HG02759 (cell line): ENCODE measurements around the gene CLDN7.

Experiments used
- ATAC-seq: cut with Tn5 transposase; IDR thresholded peaks from one replicate; pipeline ENCODE4 v1.9.1; 2021; ENCODE audit warnings: mild to moderate bottlenecking, moderate library complexity; ENCODE audit not compliant: unreplicated experiment

CLDN7 gene

GRCh38 chr17:7238420-7239090, 23.7 kb downstream of the CLDN7 start:
- no peak for ATAC-seq

DNA sequence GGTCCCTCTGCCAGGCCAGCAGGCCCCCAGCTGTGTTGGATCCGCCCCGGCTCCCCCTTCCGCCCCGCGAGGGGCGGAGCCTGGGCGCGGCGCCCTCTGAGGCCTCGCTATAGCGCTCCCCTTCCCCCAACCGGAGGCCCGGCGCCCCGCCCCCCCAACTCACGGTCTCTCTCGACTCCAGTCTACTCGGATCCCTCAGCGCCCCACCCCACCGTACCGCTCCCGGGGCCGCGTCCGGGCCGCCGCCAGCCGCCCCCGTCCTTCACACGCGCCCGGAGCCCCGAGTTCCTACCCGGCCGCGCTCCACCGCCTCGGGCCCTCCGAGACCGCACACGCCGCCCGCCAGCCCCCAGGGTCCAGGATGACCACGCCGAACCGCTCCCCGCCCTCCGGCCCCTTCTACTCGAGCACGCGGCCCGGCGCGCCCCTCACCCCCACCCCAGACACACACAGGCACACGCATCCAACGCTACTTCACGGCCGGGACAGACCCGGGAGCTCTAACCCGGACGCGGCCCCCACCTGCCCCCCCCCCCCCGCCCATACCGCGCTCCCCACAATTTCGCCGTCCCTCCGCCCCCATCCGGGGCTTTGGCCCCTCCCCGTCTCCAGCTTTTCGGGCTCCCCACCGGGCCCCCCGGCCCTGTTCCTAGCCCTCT, 24.4 kb downstream of the CLDN7 start:
- no peak for ATAC-seq

DNA sequence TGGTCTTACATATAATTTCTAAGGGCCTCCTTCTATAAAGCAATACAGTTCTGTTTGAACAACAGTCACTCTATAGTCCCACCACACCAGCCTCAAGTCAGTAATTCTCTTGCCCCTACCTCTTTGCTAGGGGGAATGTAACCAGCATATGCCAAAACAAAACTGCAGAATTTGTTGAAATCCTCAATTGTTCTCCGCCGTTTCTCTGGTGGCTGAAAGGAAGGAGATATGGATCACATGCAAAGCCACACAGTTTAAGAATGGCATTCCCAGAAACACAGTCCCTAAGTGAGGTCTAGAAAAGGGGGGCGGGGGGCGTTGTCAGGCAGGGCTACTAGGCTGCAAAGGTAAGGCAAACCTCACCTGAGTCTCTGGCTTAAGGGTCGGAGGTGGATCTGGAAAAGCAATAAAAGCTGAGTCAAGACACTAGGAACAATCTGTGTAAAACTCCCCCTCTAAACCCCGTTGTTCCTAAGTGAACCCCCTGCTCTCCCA, 25.0 kb downstream of the CLDN7 start:
- no peak for ATAC-seq

- ATAC-seq, result no peak
Observed at GRCh38 chr17:7236808-7237207, 25.5 kb downstream of the CLDN7 start.

- ATAC-seq, result no peak
Observed at GRCh38 chr17:7235693-7236665, 26.3 kb downstream of the CLDN7 start.

GRCh38 chr17:7234083-7234951, 28.0 kb downstream of the CLDN7 start, which contains the start of gene DVL2:
Gene DVL2 (minus strand): TSS chr17:7234517. CDS start chr17:7234262, 255 bp downstream.
- peak; percentile 65 for ATAC-seq

DNA sequence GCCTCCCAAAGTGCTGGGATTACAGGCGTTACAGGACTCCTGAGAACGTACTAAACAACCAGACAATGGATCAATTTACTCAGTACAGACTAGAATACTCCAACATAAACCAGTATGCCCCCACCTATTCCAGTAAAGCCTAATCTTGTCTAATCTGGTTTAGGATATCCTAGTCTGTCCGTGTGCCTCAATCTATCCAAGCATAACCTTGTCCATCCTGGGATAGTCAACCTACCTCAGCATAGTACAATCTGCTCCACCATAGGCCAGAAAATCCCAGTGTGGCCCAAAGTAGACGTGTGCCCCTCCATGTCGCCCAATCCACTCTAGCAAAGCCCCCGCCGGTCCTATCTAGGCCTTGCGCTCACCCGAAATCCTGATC, 28.6 kb downstream of the CLDN7 start:
- no peak for ATAC-seq

- no peak for ATAC-seq
Observed at GRCh38 chr17:7232114-7232513, 30.2 kb downstream of the CLDN7 start.

DNA sequence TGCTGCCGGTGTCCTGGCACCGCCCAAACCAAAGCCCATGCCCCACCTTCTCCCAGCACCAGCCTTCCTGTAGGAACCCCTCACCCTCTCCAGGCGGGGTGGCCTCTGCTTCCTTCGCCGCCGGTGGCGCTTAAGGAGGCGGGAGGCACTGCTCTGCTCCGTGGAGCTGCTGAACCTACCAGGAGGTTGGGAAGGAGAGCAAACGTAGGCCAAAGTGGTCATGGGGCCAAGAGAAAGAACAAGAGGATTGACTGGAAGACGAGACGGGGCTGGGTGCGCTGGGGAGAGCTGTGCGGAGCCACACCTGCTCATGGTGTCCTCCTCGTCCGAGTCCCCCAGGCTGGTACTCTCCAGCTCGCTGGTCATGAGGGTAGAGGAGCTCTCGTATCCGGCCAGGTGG, 32.8 kb downstream of the CLDN7 start:
- no peak for ATAC-seq

GRCh38 chr17:7228920-7229319, 33.4 kb downstream of the CLDN7 start:
- ATAC-seq, result no peak

DNA sequence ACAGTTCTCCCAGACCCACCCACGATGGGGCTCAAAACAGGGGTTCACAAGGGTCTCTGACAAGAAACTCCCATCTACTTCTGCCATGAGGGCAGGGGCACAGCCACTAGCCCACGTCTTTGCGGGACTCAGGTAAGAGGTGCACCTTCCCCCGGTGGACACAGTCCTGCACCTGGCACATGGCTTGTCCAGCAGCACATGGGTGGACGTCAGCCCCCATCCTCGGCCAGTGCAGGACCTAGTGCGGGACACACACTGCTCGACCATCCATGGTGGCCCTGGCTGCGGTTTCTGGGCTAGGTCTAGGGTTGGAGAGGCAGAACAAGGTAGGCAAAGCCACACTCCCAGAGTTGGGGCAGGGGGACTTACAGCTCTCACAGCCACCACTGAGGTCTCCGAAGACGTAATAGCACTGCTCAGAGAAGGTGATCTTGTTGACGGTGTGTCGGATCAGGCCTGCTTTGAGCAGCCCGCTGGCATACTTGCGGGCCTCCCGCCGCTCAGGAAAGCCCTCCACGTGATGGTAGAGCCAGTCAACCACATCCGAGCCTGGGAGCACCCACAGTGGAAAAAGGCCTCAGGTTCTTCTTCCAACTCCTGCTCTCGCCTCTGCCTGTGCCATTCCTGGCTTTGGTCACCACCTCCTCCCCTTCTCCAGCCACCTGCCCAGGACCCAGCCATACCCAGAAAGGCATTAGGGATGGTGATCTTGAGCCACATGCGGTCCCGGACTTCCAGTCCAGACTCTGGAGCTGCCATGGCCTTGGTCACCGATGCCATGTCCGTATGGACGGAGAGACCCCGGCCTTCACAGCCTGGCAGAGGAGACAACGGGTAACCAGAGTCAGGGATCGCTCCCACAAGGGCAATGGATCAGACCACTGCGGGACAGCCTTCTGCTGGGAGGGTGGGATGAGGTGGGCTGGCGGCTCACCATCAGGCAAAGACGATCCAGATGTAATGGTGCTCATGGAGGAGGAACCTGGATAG, 35.3 kb downstream of the CLDN7 start:
- no peak for ATAC-seq

DNA sequence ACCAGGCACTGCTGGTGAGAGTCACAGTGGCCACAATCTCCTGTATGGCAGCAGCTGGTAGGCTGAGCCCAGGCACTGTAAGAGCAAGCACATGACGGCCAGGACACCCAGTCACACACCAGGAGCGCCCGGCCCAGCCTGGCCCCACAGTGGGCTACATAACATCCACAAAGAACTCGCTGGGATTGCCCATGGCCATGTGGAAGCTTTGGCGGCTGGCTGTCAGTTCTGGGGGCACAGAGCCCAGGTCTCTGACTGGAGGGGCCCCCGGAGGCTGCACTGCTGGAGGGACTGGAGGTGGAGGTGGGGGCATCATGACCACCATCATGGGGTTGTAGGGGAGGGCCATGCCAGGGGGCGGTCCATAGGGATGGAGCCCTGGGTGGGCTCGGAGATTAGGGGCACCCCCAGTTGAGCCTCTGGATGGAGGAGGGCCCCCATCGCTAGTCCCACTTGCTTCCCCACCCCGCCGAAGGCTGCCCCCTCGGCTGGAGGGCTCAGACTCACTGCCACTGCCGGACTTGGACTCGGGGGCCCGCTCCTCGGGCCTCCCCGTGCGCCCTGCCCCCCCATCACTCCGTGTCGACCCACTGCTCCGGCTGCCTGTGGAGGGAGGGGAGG, 36.5 kb downstream of the CLDN7 start:
- no peak for ATAC-seq

- no peak for ATAC-seq
Observed at GRCh38 chr17:7224661-7225111, 37.6 kb downstream of the CLDN7 start.

DNA sequence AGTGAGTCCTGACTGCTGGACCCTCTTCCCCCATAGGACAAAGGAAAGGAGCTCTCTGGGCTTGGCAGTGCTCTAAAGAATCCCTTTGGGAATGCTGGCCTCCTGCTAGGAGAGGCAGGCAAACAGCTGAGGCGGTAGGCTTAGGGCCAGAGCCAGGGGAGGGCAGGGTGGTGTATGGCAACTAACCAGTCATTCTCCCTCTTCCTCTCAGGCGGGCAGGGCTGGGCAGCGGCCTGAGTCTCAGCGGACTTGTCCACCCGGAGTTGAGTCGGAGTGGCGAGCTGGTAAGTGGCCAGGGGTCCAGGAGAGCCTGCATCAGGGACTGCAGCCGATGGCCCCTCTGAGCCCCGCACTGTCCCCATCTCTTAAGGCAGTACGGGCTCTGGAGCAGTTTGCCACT, 38.2 kb downstream of the CLDN7 start:
- ATAC-seq, result no peak

- no peak for ATAC-seq
Observed at GRCh38 chr17:7223375-7223774, 38.9 kb downstream of the CLDN7 start.

DNA sequence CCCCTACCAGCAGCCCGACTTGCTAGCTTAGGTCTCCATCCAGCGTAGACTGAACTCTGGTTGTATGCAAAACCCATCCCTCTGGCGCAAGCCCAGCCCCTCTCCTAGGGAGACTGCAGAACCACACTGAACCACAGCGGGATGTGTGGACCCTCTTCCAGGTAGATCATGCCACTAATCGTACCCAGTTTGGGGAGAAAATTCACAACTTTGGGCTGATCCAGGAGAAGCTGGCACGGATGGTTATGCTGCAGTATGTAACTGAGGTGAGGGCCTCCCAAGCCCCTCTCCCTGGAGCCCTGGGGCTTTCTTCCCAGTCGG, 39.3 kb downstream of the CLDN7 start:
- ATAC-seq, result no peak

GRCh38 chr17:7222093-7222971, 39.9 kb downstream of the CLDN7 start:
- no peak for ATAC-seq
